ENCODE results near the gene GMPR. TPM values are rescaled to one million over a fixed set of nuclear protein-coding genes. Genes with fewer than 3 reads are reported as not detected.
"Not testable (repeated sequence)": the region's sequence is repeated elsewhere in the genome, so short reads cannot be mapped to it uniquely, and the experiment has no call there.

GMPR gene
- total RNA-seq, 3 donors from 2014 or later, result 2.0 to 9.2 (median 3.9) TPM

GRCh38 chr6:16265351-16266341 lies 27.3 kb downstream of the GMPR start:
- H3K36me3 ChIP-seq (ENCODE audit: low read depth), result no peaks in the 10 kb centered on the region
- no peak for ATAC-seq
- intact Hi-C loops (cut with DNase I, micrococcal nuclease), result no loop called here
- no peaks in the 10 kb centered on the region for H3K4me1 ChIP-seq (ENCODE audit: low read depth)
- no peak overlapping the region for H3K4me3 ChIP-seq
- TF ChIP-seq CTCF (IDR thresholded peaks at IDR 0.05), result no peak
- H3K9me3 ChIP-seq, result no peaks in the 10 kb centered on the region
- no peak for DNase-seq

- Histone ChIP-seq H3K36me3 (ENCODE audit: low read depth) (no peaks in the 10 kb centered on the region), H3K4me3 (no peak overlapping the region), H3K4me1 (ENCODE audit: low read depth) (no peaks in the 10 kb centered on the region), H3K9me3 (no peaks in the 10 kb centered on the region)
- DNase-seq (no peak), ATAC-seq (no peak)
- intact Hi-C loops (cut with DNase I, micrococcal nuclease), result no loop called here
- no peak for TF ChIP-seq CTCF (IDR thresholded peaks at IDR 0.05)
These were observed 29.3 kb downstream of the GMPR start for GRCh38 chr6:16267428-16268263.

- H3K9me3 ChIP-seq; ATAC-seq; H3K36me3 ChIP-seq (ENCODE audit: low read depth); DNase-seq; H3K4me3 ChIP-seq; intact Hi-C loops (cut with DNase I, micrococcal nuclease); H3K4me1 ChIP-seq (ENCODE audit: low read depth): not testable (repeated sequence)
These were observed 31.2 kb downstream of the GMPR start for GRCh38 chr6:16269442-16270070.

- TF ChIP-seq CTCF (IDR thresholded peaks at IDR 0.05), result no peak
These were observed 31.9 kb downstream of the GMPR start for GRCh38 chr6:16270178-16270794.

GRCh38 chr6:16271428-16271827 lies 33.0 kb downstream of the GMPR start:
- Histone ChIP-seq H3K4me1 (ENCODE audit: low read depth) (no peaks in the 10 kb centered on the region), H3K9me3 (no peaks in the 10 kb centered on the region), H3K4me3 (no peak overlapping the region), H3K36me3 (ENCODE audit: low read depth) (no peaks in the 10 kb centered on the region)
- ATAC-seq, result no peak
- no peak for TF ChIP-seq CTCF (IDR thresholded peaks at IDR 0.05)
- no peak for DNase-seq
- intact Hi-C loops (cut with DNase I, micrococcal nuclease), result no loop called here

More at GRCh38 chr6:16270178-16270794, 31.9 kb downstream of the GMPR start:
- Histone ChIP-seq H3K4me1 (ENCODE audit: low read depth) (no peaks in the 10 kb centered on the region), H3K36me3 (ENCODE audit: low read depth) (no peaks in the 10 kb centered on the region), H3K4me3 (no peak overlapping the region), H3K9me3 (no peaks in the 10 kb centered on the region)
- intact Hi-C loops (cut with DNase I, micrococcal nuclease), result no loop called here
- ATAC-seq, result no peak
- no peak for DNase-seq
